Measurements from ENCODE around the gene RAB11B.
A peak's percentile ranks its signal among the peaks of the same experiment; 100 is the strongest.
"Not testable (repeated sequence)": the region's sequence is repeated elsewhere in the genome, so short reads cannot be mapped to it uniquely, and the experiment has no call there.

RAB11B gene

GRCh38 chr19:8441725-8442544 lies 51.8 kb downstream of the RAB11B start:
- no peak for DNase-seq

- not testable (repeated sequence) for DNase-seq
These were observed 54.0 kb downstream of the RAB11B start for GRCh38 chr19:8444140-8444676.

GRCh38 chr19:8444677-8445487 lies 54.7 kb downstream of the RAB11B start, which contains the start of gene HNRNPM:
HNRNPM (plus strand) TSS chr19:8444975; CDS start chr19:8444999, 24 bp downstream.
- peak; percentile 87 to 94 for DNase-seq

GRCh38 chr19:8445488-8446001 lies 55.4 kb downstream of the RAB11B start:
- no peak for DNase-seq

- DNase-seq: no peak
These were observed 56.0 kb downstream of the RAB11B start for GRCh38 chr19:8446061-8446709.

GRCh38 chr19:8449830-8450229 lies 59.7 kb downstream of the RAB11B start:
- DNase-seq: no peak

GRCh38 chr19:8451377-8451776 lies 61.2 kb downstream of the RAB11B start:
- DNase-seq: no peak

- no peak for DNase-seq
These were observed 61.7 kb downstream of the RAB11B start for GRCh38 chr19:8451885-8452284.

- no peak for DNase-seq
These were observed 62.4 kb downstream of the RAB11B start for GRCh38 chr19:8452446-8453123.

GRCh38 chr19:8453616-8454015 lies 63.5 kb downstream of the RAB11B start:
- DNase-seq: no peak

Measured in NCI-H1930 (cell line).